GM18868 (cell line): Measurements from ENCODE around the gene IL4.

Experiments
- ATAC-seq: cut with Tn5 transposase; IDR thresholded peaks from one replicate; pipeline ENCODE4 v1.9.1; 2021; ENCODE audit warnings: mild to moderate bottlenecking, moderate library complexity; ENCODE audit not compliant: unreplicated experiment

The IL4 gene

GRCh38 chr5:132669966-132670882 is 3.6 kb upstream of the IL4 start:
- ATAC-seq, result no peak

GRCh38 chr5:132671000-132671399 is 2.8 kb upstream of the IL4 start:
- ATAC-seq, result no peak

GRCh38 chr5:132673488-132673887 is 301 bp upstream of the IL4 start:
- ATAC-seq, result no peak

- peak; percentile 85 for ATAC-seq
These were observed 1.1 kb downstream of the IL4 start for GRCh38 chr5:132674671-132675506.

GRCh38 chr5:132675936-132676689 is 2.3 kb downstream of the IL4 start:
- ATAC-seq, result no peak

- no peak for ATAC-seq
These were observed 3.4 kb downstream of the IL4 start for GRCh38 chr5:132677191-132677590.

- no peak for ATAC-seq
These were observed 4.1 kb downstream of the IL4 start for GRCh38 chr5:132677682-132678400.

- ATAC-seq, result no peak
These were observed 4.9 kb downstream of the IL4 start for GRCh38 chr5:132678735-132679134.

GRCh38 chr5:132679166-132679565 is 5.4 kb downstream of the IL4 start:
- no peak for ATAC-seq

- ATAC-seq, result no peak
These were observed 6.1 kb downstream of the IL4 start for GRCh38 chr5:132679717-132680380.

GRCh38 chr5:132680780-132681475 is 7.1 kb downstream of the IL4 start:
- no peak for ATAC-seq

GRCh38 chr5:132681476-132681831 is 7.7 kb downstream of the IL4 start:
- ATAC-seq, result no peak

GRCh38 chr5:132681983-132682382 is 8.2 kb downstream of the IL4 start:
- ATAC-seq, result no peak

GRCh38 chr5:132684491-132684890 is 10.7 kb downstream of the IL4 start:
- ATAC-seq, result no peak

GRCh38 chr5:132684922-132685720 is 11.3 kb downstream of the IL4 start:
- peak; percentile 35 for ATAC-seq

- ATAC-seq, result no peak
These were observed 12.4 kb downstream of the IL4 start for GRCh38 chr5:132686193-132686592.

- peak; percentile 29 for ATAC-seq
These were observed 14.2 kb downstream of the IL4 start for GRCh38 chr5:132687995-132688394.

- ATAC-seq, result no peak
These were observed 14.9 kb downstream of the IL4 start for GRCh38 chr5:132688536-132689339.
